SK-N-SH treated with all-trans-retinoic acid at 6 μM for 48 hours (cell line): ENCODE measurements around the gene P2RY8.

Source experiments
- PPARA ChIP-seq: fragments of 250-450 bp; sonication (Bioruptor Pico); IDR thresholded peaks from 2 replicates; pipeline ENCODE4 v1.5.0; 2020; ENCODE audit warnings: mild to moderate bottlenecking, borderline replicate concordance
- ZFP30 ChIP-seq: fragments of 450-650 bp; formaldehyde crosslinking; IDR thresholded peaks from 2 replicates; pipeline ENCODE4 v1.5.0; 2022; ENCODE audit warnings: mild to moderate bottlenecking, moderate library complexity

DNA sequence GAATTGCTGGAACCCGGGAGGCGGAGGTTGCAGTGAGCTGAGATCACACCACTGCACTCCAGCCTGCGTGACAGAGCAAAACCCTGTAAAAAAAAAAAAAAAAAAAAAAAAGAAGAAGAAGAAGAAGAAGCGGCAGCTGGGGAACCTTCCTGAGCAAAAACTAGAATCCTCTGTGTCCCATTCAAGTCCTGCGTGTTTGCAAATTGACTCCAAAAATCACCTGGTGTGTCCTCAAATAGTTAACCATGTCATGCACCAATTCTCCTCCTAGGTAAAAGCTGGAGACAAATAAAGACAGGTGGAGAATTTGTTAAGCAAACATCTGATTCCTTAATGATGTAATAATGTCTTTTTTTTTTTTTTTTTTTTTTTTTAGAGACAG lies 52.4 kb downstream of the P2RY8 start:
- TF ChIP-seq PPARA (CRISPR knock-in tag) (no peak), ZFP30 (no peak)
